ACHN (cell line): ENCODE data around the gene FCHSD2.

Source experiments
- DNase-seq: peaks from one replicate; pipeline ENCODE4 v3.0.0-alpha.2; 2015
- in situ Hi-C: cut with HindIII; loops from 2 replicates; pipeline ENCODE4 v1.10.0; 2017; ENCODE audit warnings: low sequenced_read_pairs, low pct_ligation_motif_present, low pct_unique_long_range_greater_than_20kb

FCHSD2 gene

GRCh38 chr11:72962717-72963116, 179.4 kb downstream of the FCHSD2 start:
- in situ Hi-C loops: no loop called here
- no peak for DNase-seq

DNA sequence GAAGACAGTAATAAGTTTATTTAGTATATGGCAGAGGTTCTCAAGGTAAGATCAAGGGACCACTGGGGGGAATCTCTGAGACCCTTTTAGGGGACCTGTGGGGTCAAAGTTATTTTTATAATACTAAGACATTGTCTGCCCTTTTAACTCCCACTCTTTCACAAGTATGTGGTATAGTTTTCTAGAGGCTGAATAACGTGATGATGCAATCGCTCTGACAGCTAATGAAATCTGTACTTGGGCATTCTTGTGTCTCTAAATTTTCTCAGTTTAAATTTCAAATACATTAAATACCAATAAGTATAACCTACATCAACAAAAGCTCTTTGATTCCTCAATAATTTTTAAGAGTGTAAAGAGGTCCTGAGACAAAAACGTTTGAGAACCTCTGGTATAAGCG, 180.0 kb downstream of the FCHSD2 start:
- no peak for DNase-seq
- in situ Hi-C loops: no loop called here

DNA sequence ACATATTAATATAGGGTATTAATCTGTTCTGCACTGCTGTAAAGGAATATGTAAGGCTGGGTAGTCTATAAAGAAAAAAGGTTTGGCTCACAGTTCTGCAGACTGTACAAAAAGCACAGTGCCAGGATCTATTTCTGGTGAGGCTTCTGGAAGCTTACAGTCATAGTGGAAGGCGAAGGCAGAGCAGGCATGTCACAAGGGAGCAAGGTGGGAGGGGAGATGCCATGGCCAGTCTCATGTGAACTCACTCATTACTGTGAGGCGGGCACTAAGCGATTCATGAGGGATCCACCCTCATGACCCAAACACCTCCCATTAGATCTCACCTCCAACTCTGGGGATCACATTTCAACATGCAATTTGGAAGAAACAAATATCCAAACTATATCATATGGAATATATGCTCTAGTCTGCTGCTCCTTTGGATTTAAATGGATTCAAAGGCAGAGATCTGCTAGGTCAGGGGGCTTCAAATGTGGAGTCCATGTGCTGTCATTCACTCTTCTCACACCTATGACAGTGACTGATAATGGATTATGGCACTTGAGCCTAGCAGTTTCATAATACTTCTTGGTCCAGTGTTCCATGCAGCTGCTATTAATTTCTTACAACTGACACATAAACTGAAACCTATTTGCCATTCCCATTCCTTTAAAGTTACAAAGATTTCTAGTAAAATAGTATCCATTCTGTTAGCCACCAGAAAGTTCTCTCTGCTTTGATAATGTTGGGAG, 182.0 kb downstream of the FCHSD2 start:
- no peak for DNase-seq
- in situ Hi-C loops: no loop called here

DNA sequence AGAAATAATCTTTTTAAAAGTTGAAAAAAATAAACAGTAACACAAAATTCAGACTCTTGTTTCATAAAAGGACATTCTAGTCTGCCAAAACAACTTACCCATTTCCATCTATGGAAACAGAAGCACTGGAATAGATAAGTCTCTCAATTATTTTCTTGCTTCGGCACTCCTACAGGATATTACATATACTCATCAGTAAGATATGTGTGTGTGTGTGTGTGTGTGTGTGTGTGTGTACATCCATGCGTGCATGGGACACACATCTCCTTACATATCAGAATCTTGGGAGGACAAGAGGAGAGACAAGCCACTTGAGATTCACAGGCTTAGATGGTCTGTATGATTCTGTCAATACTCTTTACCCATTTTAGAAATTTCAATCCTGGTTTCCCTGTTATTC, 183.3 kb downstream of the FCHSD2 start:
- in situ Hi-C loops: no loop called here
- no peak for DNase-seq

DNA sequence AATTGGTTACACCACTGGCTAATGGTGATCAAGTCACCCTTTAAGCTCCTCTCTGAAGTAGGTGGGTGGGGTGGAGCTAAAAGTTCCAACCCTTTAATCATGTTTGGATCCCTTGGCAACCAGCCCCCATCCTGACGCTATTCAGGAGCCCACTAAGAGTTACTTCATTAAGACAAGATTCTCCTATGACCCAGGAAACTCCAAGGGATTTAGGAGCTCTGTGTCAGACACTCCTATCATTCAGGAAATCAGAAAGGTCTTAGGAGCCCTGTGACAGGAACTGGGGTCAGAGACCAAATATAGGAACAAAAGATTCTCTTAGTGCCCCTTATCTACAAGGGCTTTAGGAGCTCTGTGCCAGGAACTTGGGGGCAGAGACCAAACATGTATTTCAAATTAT, 186.7 kb downstream of the FCHSD2 start:
- in situ Hi-C loops: no loop called here

DNA sequence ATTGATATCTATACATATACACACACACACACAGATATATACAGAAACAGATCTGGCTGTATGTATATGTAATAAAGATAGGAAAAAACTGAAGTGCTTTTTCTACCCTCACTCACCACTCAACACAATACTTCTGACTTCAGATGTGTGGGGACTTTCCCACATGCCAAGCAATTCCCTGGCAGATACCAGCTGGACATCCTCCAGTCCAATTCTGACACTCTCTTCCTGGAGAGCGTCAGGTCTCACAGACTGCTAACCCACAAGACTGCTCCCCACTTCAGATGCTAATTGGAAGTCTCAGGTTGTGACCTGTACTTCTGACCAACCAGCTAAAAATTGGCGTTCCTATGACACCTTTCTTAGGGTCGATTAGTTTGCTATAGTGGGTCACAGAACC, 187.3 kb downstream of the FCHSD2 start:
- in situ Hi-C loops: no loop called here

More for the DNA sequence above, 186.7 kb downstream of the FCHSD2 start:
- no peak for DNase-seq

DNA sequence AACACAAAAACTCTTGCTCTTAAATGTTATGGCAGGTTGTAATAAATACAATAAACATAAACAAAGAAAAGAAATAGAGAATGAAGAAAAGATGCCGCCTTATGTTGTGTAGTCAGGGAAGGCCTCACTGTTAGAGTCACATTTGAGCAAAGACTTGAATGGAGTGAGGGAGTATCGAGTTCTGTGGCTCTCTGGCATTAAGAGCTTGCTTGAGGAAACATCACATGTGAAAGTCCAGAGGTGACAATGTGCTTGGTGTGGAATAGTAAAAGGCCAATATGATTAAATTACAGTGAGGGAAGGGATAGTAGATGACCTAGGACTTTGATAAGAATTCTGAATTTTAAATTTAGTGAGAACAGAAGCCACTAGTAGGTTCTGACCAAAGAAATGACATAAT, 188.5 kb downstream of the FCHSD2 start:
- in situ Hi-C loops: no loop called here
- no peak for DNase-seq

More for the DNA sequence above, 187.3 kb downstream of the FCHSD2 start:
- no peak for DNase-seq

GRCh38 chr11:72951888-72952287, 190.2 kb downstream of the FCHSD2 start:
- no peak for DNase-seq
- in situ Hi-C loops: no loop called here

- in situ Hi-C loops: no loop called here
- no peak for DNase-seq
Measured at GRCh38 chr11:72951193-72951592, 190.9 kb downstream of the FCHSD2 start.

GRCh38 chr11:72950685-72951084, 191.4 kb downstream of the FCHSD2 start:
- DNase-seq: no peak
- in situ Hi-C loops: no loop called here

DNA sequence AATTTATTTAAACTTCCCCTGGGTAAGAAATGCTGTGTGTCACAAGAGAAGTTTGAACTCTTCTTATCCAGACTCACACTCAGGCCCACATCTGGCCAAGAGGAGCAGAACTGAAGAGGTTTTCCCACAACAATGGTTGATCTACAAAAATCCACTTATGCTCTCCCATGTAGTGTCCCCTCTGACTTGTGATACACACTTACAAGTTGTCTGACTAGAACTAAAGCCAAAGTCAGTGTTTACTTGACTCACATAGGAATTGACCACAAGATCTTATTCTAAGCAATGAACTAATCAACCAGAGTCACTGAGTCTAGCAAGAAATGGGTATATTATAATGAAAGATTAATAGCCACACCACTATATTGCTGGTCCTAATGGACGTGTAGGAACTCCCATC, 194.9 kb downstream of the FCHSD2 start:
- DNase-seq: no peak
- in situ Hi-C loops: no loop called here

DNA sequence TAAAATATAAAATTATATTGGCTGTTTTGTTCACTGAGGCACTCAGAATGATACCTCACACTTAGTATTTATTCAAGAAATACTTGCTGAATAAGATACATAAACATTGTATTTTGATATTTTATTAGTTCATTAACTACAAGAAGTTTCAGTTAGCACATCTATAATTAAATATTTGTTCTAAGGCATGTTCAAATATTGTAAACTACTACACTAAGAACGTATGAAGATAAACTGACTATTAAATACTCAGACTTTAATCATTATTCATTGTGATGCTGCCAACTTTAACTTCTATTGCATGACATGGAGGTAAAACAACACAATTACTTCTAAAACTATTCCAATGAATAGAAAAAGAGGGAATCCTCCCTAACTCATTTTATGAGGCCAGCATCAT, 198.5 kb downstream of the FCHSD2 start:
- in situ Hi-C loops: no loop called here
- DNase-seq: no peak

DNA sequence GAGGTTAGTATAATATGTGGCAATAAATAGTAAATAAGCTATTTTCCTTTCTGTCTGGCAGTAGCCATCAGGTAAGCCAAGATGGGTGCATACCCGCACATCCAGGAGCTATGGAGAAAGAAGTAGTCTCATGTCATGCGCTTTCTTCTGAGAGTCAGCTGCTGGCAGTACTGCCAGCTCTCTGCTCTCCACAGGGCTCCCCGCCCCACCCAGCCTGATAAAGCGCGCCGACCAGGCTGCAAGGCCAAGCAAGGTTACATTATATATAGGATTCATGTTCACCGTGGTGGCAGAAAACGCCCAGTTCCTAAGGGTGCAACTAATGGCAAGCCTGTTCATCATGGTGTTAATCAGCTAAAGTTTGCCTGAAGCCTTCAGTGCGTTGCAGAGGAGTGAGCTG, 201.7 kb downstream of the FCHSD2 start:
- in situ Hi-C loops: no loop called here
- DNase-seq: no peak

DNA sequence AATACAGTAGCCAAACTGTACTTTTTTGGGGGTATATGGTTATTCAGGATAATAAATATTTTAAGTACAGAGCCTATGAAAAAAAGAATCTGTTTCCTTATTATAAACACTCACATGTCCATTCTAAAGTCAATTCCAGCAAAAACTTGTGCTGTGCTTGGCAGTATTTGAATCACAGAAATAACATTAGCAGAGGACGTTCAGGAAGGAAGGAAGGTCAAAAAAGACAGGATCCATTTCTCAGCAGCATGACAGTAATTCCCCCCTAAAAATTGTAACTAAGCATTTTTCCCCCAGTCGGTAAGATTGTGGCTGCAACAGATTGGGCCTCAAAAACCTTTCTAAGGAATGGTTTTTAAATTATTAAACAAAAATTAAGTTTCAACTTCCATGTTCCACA, 203.1 kb downstream of the FCHSD2 start:
- no peak for DNase-seq
- in situ Hi-C loops: no loop called here

DNA sequence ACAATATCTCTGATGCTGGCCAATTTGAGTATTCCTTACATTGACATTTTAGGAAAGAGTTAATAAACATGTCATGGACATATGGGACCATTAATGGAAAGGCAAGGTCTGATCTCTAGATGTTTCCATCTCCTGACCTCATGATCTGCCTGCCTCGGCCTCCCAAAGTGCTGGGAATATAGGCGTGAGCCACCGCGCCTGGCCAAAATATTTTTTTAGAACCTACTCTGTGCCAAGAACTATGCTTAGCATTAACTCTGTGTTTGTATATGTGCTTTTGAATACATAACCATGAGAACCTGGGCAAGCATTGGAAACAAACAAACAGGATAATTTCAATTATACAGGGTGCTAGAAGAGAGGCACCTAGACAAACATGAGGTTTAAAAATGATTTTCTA, 204.7 kb downstream of the FCHSD2 start:
- in situ Hi-C loops: no loop called here
- no peak for DNase-seq

GRCh38 chr11:72935700-72936099, 206.4 kb downstream of the FCHSD2 start:
- in situ Hi-C loops: no loop called here

GRCh38 chr11:72932132-72932570, 210.0 kb downstream of the FCHSD2 start:
- in situ Hi-C loops: no loop called here
- no peak for DNase-seq

More at GRCh38 chr11:72935700-72936099, 206.4 kb downstream of the FCHSD2 start:
- DNase-seq: no peak

- in situ Hi-C loops: no loop called here
- no peak for DNase-seq
Measured at GRCh38 chr11:72930008-72930407, 212.1 kb downstream of the FCHSD2 start.

GRCh38 chr11:72929256-72929655, 212.9 kb downstream of the FCHSD2 start:
- no peak for DNase-seq
- in situ Hi-C loops: no loop called here

GRCh38 chr11:72927380-72927779, 214.7 kb downstream of the FCHSD2 start:
- in situ Hi-C loops: no loop called here

DNA sequence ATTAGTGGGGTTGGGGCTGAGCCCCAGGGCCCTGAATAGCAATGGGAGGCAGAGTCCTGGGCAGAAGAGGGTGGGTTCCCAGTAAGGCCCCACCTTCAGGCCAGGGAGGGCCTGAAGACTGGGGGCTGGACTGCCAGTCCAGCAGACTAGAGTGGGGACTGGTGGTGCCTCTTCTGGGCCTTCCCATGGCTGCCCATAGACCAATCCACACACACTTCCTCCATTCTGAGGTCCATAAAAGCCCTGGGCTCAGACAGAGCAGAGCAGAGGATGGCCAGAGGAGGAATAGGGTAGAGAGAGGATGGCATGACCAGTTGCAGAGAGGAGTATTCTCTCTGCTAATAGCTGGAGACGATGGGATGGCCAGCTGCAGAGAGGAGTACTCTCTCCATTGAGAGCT, 216.0 kb downstream of the FCHSD2 start:
- in situ Hi-C loops: no loop called here
- DNase-seq: no peak

More at GRCh38 chr11:72927380-72927779, 214.7 kb downstream of the FCHSD2 start:
- DNase-seq: no peak
